ENCODE data around the gene SYNPR. TPM values are rescaled to one million over a fixed set of nuclear protein-coding genes. Genes with fewer than 3 reads are reported as not detected.

The SYNPR gene
- total RNA-seq, 1 donor from 2014 or later = not detected

- DNase-seq (ENCODE audit: low read depth) = peak; percentile 31
- H3K4me3 ChIP-seq (ENCODE audit: low read depth, low read length) = no peak overlapping the region
- no peak for TF ChIP-seq CTCF (conservative IDR thresholded peaks at IDR 0.05; ENCODE audit: low read depth, low read length)
Observed at GRCh38 chr3:63508305-63508704, 230.2 kb downstream of the SYNPR start.

- no peak for TF ChIP-seq CTCF (conservative IDR thresholded peaks at IDR 0.05; ENCODE audit: low read depth, low read length)
- no peak overlapping the region for H3K4me3 ChIP-seq (ENCODE audit: low read depth, low read length)
- DNase-seq (ENCODE audit: low read depth) = no peak
Observed at GRCh38 chr3:63508771-63509170, 230.7 kb downstream of the SYNPR start.

DNA sequence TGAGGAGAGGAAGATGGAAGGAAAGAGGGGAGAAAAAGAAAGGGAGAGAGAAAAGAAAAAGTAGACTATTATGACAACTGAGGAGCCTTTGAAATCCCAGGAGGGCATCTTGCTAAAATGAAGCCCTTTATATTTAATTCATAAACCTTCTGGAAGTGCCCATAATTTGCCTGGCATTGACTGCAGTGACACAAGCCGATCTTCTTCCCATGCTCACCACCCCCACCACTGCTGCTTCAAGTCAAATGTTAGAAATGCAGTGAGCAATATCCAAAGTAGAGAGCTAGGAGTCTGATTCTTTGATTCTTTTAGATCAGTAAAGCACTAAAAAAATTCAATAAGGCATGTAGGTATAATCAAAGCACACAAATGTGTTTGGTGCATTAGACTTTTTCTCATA is 235.7 kb downstream of the SYNPR start:
- H3K4me3 ChIP-seq (ENCODE audit: low read depth, low read length) = no peak overlapping the region
- DNase-seq (ENCODE audit: low read depth) = no peak
- no peak for TF ChIP-seq CTCF (conservative IDR thresholded peaks at IDR 0.05; ENCODE audit: low read depth, low read length)

GRCh38 chr3:63514678-63515077 is 236.6 kb downstream of the SYNPR start:
- no peak overlapping the region for H3K4me3 ChIP-seq (ENCODE audit: low read depth, low read length)
- no peak for TF ChIP-seq CTCF (conservative IDR thresholded peaks at IDR 0.05; ENCODE audit: low read depth, low read length)
- no peak for DNase-seq (ENCODE audit: low read depth)

- DNase-seq (ENCODE audit: low read depth) = no peak
- no peak for TF ChIP-seq CTCF (conservative IDR thresholded peaks at IDR 0.05; ENCODE audit: low read depth, low read length)
- no peak overlapping the region for H3K4me3 ChIP-seq (ENCODE audit: low read depth, low read length)
Observed at GRCh38 chr3:63519426-63519825, 241.3 kb downstream of the SYNPR start.

GRCh38 chr3:63521657-63522056 is 243.5 kb downstream of the SYNPR start:
- no peak for TF ChIP-seq CTCF (conservative IDR thresholded peaks at IDR 0.05; ENCODE audit: low read depth, low read length)
- no peak for DNase-seq (ENCODE audit: low read depth)
- no peak overlapping the region for H3K4me3 ChIP-seq (ENCODE audit: low read depth, low read length)

DNA sequence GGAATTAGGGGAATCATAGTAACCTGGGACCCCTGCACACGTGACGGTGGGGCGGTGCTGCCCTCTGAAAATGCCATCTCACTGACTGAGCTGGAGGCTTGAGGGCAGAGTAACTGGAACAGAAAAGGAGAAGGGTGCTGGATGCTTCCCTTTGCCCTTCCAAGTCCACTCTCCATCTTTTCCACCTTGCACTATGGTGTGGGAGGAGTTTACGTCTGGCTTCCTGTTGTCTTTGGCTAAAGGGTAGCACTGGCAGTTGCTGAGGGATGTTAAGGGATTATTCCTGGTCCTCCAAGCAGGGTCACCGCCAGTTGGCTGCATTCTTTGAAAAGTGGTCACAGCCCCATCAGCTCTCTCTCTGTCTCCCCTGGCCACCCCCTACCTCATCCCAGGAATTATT is 245.0 kb downstream of the SYNPR start:
- no peak overlapping the region for H3K4me3 ChIP-seq (ENCODE audit: low read depth, low read length)
- TF ChIP-seq CTCF (conservative IDR thresholded peaks at IDR 0.05; ENCODE audit: low read depth, low read length) = no peak
- no peak for DNase-seq (ENCODE audit: low read depth)

All from epithelial cell of proximal tubule (primary cell).